RWPE1 (cell line): ENCODE measurements around the gene CCDC87.
"Not testable (repeated sequence)": the region's sequence is repeated elsewhere in the genome, so short reads cannot be mapped to it uniquely, and the experiment has no call there.

ENCODE experiments used
- CTCF ChIA-PET: fragments of 350-600 bp; sonication (Branson Sonifier 250); formaldehyde crosslinking; extraction: SDS; loops from one replicate; lab custom pipeline; 2021; lab: Yijun Ruan, JAX
- POLR2A ChIA-PET: fragments of 400-600 bp; formaldehyde crosslinking; extraction: SDS; loops from one replicate; lab custom pipeline; 2020; ENCODE audit warnings: antibody characterized with exemption; ENCODE audit not compliant: low non-redundant PET; lab: Yijun Ruan, JAX
- DNase-seq: peaks from one replicate; pipeline ENCODE4 v3.0.0; 2012; ENCODE audit warnings: low spot score
- H3K27ac ChIP-seq: fragments of 450-650 bp; 2 replicates; pipeline ENCODE4 v1.5.1; 2017
- CTCF ChIP-seq: fragments of 450-650 bp; conservative IDR thresholded peaks from 2 replicates; pipeline ENCODE4 v1.5.1; 2017; ENCODE audit warnings: low read depth, mild to moderate bottlenecking

CCDC87 gene

GRCh38 chr11:66607126-66607834 is 14.4 kb upstream of the CCDC87 start:
- peak overlapping the region; percentile 91 for H3K27ac ChIP-seq
- DNase-seq, result peak; percentile 27
- POLR2A ChIA-PET, result interaction anchor here (0.5 to 0.7 kb wide), 2 partner anchors 8 to 1638 kb away, joined by 5 to 9 read pairs; no protein-coding TSS in a partner anchor
- no peak for TF ChIP-seq CTCF
- CTCF ChIA-PET, result interaction anchor here (0.6 to 0.7 kb wide), 2 partner anchors 29 to 87 kb away, joined by 4 to 10 read pairs; no protein-coding TSS in a partner anchor

GRCh38 chr11:66606608-66607007 is 13.7 kb upstream of the CCDC87 start:
- CTCF ChIA-PET, result interaction anchor here (0.6 to 0.7 kb wide), 3 partner anchors 16 to 87 kb away, joined by 3 to 10 read pairs (median 4); no protein-coding TSS in a partner anchor

GRCh38 chr11:66604155-66604554 is 11.3 kb upstream of the CCDC87 start:
- POLR2A ChIA-PET, result no interaction called here
- no peak for DNase-seq
- CTCF ChIA-PET, result no interaction called here
- no peak overlapping the region for H3K27ac ChIP-seq
- TF ChIP-seq CTCF, result no peak

More at GRCh38 chr11:66606608-66607007, 13.7 kb upstream of the CCDC87 start:
- peak overlapping the region; percentile 91 for H3K27ac ChIP-seq
- POLR2A ChIA-PET, result interaction anchor here (0.8 kb wide), 1 partner anchor 10 kb away, joined by 3 read pairs; the partner anchor contains the start of gene RBM14
- DNase-seq, result not testable (repeated sequence)

- no peak for TF ChIP-seq CTCF
- DNase-seq, result no peak
- POLR2A ChIA-PET, result no interaction called here
- H3K27ac ChIP-seq, result peak overlapping the region; percentile 71
- CTCF ChIA-PET, result interaction anchor here (0.6 kb wide), 1 partner anchor 36 kb away, joined by 3 read pairs; no protein-coding TSS in a partner anchor
Observed at GRCh38 chr11:66603072-66603471, 10.2 kb upstream of the CCDC87 start.

DNA sequence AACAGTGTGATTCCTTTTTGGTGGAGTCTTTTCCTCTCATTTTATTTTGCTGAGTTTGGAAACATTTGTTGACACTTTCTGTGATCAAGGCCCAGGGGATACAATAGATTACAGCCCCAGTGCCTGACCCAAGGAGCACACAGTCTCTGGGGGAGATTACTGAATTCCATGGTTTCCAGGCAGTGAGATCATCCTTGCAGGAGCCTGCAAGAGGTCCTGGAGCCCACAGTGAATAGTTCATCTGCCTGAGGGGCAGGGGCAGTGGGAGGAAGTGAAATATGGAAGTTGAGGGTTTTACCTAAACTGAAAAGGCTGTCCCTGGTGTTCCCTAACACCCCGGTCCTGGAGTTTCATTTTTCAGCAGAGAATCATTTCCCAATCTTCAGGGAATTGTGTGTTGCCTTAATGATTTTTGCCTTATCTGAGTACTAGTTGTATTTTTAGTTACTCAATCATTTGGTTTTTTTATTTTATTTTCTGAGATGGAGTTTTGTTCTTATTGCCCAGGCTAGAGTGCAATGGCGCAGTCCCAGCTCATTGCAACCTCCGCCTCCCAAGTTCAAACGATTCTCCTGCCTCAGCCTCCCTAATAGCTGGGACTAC is 7.9 kb upstream of the CCDC87 start:
- peak overlapping the region; percentile 71; the same call in 1 of the 2 replicates for H3K27ac ChIP-seq
- DNase-seq, result no peak
- POLR2A ChIA-PET, result interaction anchor here (0.7 kb wide), 1 partner anchor 15 kb away, joined by 5 read pairs; no protein-coding TSS in a partner anchor
- CTCF ChIA-PET, result no interaction called here
- no peak for TF ChIP-seq CTCF

- CTCF ChIA-PET, result interaction anchor here (1.1 kb wide), 1 partner anchor 10 kb away, joined by 3 read pairs; no protein-coding TSS in a partner anchor
- TF ChIP-seq CTCF, result no peak
- POLR2A ChIA-PET, result no interaction called here
- H3K27ac ChIP-seq, result 0 out of 2 replicates have a peak overlapping the region, but pooled peaks have one; percentile 1
- DNase-seq, result no peak
Observed at GRCh38 chr11:66600219-66600618, 7.4 kb upstream of the CCDC87 start.
